Measurements from ENCODE around the gene DGKG. TPM values are rescaled to one million over a fixed set of nuclear protein-coding genes. Genes with fewer than 3 reads are reported as not detected.

The DGKG gene
- total and polyA plus RNA-seq, 10 of the 15 experiments (the other 5 are each of a cell fraction or from before 2014, with no cell fraction given): 0.39 to 6.2 (median 4.7) TPM

DNA sequence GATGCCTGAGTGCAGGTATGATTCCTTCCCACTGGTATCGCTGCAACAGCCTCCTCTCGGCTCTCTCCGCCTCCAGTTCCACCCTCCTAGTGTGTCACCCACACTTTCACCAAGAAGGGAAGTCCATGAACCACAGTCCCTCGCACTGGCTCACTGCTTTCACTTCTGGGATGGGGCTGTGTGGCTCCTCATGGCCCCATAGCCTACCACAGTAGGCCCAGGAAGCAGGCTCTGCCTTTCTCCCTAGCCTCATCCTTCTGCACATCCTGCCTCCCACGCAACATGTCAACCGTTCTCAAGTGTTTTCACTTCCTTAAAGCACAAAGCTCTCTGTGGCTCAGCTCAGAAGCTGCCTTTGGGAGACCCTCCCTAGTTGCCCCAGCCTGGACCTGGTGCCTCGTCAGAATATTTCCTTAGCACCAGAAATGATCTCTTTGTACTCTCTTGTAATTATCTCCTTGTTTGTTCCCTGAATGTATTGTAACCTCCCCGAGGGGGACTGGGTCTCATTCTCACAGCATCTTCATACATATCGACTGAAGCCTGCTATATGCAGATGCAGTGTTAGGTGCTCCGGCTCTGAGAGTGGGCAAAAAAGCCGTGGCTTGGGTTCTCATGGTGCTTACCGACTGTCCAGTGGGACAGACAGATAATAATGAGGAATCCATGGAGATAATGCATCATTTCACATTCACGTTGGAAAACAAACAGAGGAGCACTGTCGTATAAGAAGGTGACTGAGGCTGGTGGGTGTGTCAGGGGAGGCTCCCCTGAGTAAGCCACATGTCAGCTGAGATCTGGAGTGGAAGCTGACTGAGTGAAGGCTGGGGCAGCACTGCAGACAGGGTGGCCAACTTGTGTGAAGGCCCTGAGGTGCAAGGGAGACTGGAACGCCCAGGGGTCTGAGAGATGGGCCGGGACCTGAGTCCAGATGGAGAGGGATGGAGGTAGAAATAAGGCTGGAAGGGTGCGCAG, 107.1 kb downstream of the DGKG start (continued):
- no peak for TF ChIP-seq RAD21 (IDR thresholded peaks at IDR 0.05; ENCODE audit: insufficient read depth, low read depth, low read length)
- TF ChIP-seq PAX8 (IDR thresholded peaks at IDR 0.05): no peak
- TF ChIP-seq EGR1 (IDR thresholded peaks at IDR 0.05; ENCODE audit: borderline replicate concordance in 1 of 2, low read depth in 2 of 2, low read length in 2 of 2): peak in 1 of 2 experiments; percentile 95; a peak in 2 of 3 replicates
- TF ChIP-seq JUNB (IDR thresholded peaks at IDR 0.05): no peak
- peak; percentile 95 for TF ChIP-seq SPI1 (IDR thresholded peaks at IDR 0.05; ENCODE audit: borderline replicate concordance, insufficient read depth, low read depth, low read length)
- no peak for TF ChIP-seq ASH2L (IDR thresholded peaks at IDR 0.05; ENCODE audit: borderline replicate concordance, low read depth)
- TF ChIP-seq ZBTB4 (CRISPR knock-in tag; IDR thresholded peaks at IDR 0.05): no peak
- no peak for TF ChIP-seq CEBPB (IDR thresholded peaks at IDR 0.05; ENCODE audit: borderline replicate concordance in 1 of 2, low read depth in 2 of 2, low read length in 2 of 2)
- TF ChIP-seq CUX1 (IDR thresholded peaks at IDR 0.05; ENCODE audit: insufficient replicate concordance, low read depth, low read length): no peak
- no peak for TF ChIP-seq E4F1 (IDR thresholded peaks at IDR 0.05; ENCODE audit: borderline replicate concordance, partially characterized antibody)
- 0 out of 2 replicates have a peak, but pooled peaks have one; percentile 46 for TF ChIP-seq MYB (IDR thresholded peaks at IDR 0.05; ENCODE audit: borderline replicate concordance, low read depth, low read length)
- TF ChIP-seq SREBF1 (IDR thresholded peaks at IDR 0.05; ENCODE audit: low read length): no peak
